ENCODE results near the gene MTCH2. TPM values are rescaled to one million over a fixed set of nuclear protein-coding genes. Genes with fewer than 3 reads are reported as not detected.
"Not testable (repeated sequence)": the region's sequence is repeated elsewhere in the genome, so short reads cannot be mapped to it uniquely, and the experiment has no call there.

The MTCH2 gene
- total RNA-seq, 1 donor from 2014 or later: 128 TPM

GRCh38 chr11:47661245-47661644 lies 18.9 kb upstream of the MTCH2 start:
- intact Hi-C loops (cut with micrococcal nuclease): loop anchor here (5.0 to 10.0 kb wide), 2 partner anchors 139 to 344 kb away; no protein-coding TSS in a partner anchor

DNA sequence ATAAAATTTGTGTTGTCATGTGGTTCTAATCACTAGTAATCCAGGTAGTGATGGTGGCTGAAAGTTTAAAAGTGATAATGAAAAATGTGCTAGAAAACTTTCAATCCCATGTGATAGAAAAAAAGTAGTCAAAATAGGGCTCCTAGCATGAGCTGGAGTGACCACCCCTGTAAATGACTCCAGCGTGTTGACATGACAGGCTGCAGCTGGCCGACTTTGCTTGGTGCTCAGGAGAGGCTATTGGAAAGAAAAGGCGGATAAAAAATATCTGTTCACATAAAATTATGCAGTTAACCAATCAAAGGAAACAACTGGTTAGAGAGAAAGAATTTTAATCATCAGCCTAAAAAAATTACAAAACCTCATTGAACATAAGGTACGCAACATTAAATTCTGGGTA lies 16.9 kb upstream of the MTCH2 start:
- Mint-ChIP-seq H3K4me3 (no peak overlapping the region), H3K4me1 (peaks cover 4% of the 10 kb centered on the region), H3K27ac (no peak overlapping the region), H3K36me3 (ENCODE audit: low read depth) (no peaks in the 10 kb centered on the region), H3K9me3 (no peaks in the 10 kb centered on the region), H3K27me3 (peaks cover 11% of the 10 kb centered on the region)
- intact Hi-C loops (cut with micrococcal nuclease): no loop called here
- DNase-seq: no peak

More at GRCh38 chr11:47661245-47661644, 18.9 kb upstream of the MTCH2 start:
- Mint-ChIP-seq H3K4me1 (peaks cover 4% of the 10 kb centered on the region), H3K27ac (no peak overlapping the region), H3K9me3 (no peaks in the 10 kb centered on the region), H3K4me3 (no peak overlapping the region), H3K36me3 (ENCODE audit: low read depth) (no peaks in the 10 kb centered on the region), H3K27me3 (peaks cover 5% of the 10 kb centered on the region)
- DNase-seq: no peak

GRCh38 chr11:47656260-47656885 lies 14.0 kb upstream of the MTCH2 start:
- Mint-ChIP-seq H3K4me3 (no peak overlapping the region), H3K36me3 (ENCODE audit: low read depth) (no peaks in the 10 kb centered on the region), H3K27me3 (peaks cover 11% of the 10 kb centered on the region), H3K9me3 (peaks cover 14% of the 10 kb centered on the region), H3K4me1 (no peaks in the 10 kb centered on the region), H3K27ac (no peak overlapping the region)
- intact Hi-C loops (cut with micrococcal nuclease): no loop called here
- no peak for DNase-seq

DNA sequence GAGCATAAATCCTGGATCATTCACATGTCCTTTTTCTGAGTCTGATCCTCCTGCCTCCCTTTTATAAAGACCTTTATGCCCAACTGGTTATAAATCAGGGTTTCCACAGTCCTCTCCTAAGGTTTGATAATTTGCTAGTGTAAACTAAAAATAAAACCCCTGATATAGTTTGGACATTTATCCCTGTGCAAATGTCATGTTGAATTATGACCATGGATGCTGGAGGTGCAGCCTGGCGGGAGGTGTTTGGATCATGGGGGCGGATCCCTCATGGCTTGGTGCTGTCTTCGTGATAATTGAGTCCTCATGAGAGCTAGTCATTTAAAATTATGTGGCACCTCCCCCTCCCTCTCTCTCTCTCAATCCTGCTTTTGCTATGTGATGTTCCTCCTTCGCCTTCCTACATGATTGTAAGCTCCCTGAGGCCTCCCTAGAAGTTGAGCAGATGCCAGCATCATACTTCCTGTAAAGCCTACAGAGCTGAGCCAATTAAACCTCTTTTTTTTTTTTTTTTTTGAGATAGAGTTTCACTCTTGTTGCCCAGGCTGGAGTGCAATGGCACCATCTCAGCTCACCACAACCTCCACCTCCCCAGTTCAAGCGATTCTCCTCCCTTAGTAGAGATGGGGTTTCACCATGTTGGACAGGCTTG lies 9.6 kb upstream of the MTCH2 start:
- Mint-ChIP-seq H3K4me3 (no peak overlapping the region), H3K9me3 (peaks cover 15% of the 10 kb centered on the region), H3K4me1 (no peaks in the 10 kb centered on the region), H3K27ac (no peak overlapping the region), H3K27me3 (peaks cover 10% of the 10 kb centered on the region), H3K36me3 (ENCODE audit: low read depth) (no peaks in the 10 kb centered on the region)
- intact Hi-C loops (cut with micrococcal nuclease): no loop called here
- no peak for DNase-seq

DNA sequence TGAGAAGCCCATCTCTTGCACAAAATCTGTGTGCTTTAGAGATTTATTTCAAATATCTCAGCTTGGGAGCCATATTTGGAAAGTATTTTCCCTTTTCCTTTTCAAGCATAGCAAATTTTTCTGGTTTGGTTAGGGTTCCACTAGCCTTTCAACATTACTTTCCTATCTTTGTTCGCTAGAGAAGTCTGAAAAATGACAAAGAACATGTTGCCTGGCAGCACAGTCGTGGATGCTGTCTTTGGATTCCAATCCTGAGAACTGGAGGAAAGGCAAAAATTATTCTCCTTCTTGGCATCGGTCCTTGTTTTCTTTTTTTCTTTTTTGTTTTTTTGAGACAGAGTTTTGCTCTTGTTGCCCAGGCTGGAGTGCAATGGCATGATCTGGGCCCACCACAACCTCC lies 6.9 kb upstream of the MTCH2 start:
- Mint-ChIP-seq H3K27me3 (no peaks in the 10 kb centered on the region), H3K9me3 (peaks cover 15% of the 10 kb centered on the region), H3K4me1 (no peaks in the 10 kb centered on the region), H3K36me3 (ENCODE audit: low read depth) (no peaks in the 10 kb centered on the region), H3K27ac (no peak overlapping the region), H3K4me3 (no peak overlapping the region)
- intact Hi-C loops (cut with micrococcal nuclease): no loop called here
- DNase-seq: no peak

DNA sequence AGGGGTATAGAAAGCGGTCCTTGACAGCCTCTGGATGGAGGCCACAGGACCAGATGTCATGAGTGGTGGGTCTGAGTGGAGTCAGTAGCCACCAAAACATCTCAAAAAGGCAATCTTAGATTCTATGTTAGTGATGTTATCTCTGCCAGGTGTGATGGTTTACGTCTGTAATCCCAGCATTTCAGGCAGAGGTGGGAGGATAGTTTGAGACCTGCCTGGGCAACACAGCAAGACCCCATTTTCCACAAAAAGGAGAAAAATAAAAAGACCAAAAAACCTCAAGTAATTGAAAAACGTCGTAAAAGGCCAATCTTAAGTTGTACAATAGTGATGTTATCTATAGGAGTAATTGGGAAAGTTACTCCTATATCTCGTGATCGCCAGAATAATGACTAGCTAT lies 3.7 kb upstream of the MTCH2 start:
- DNase-seq: no peak
- Mint-ChIP-seq H3K27ac (no peak overlapping the region), H3K9me3 (no peaks in the 10 kb centered on the region), H3K27me3 (no peaks in the 10 kb centered on the region), H3K4me3 (no peak overlapping the region), H3K4me1 (peaks cover 14% of the 10 kb centered on the region), H3K36me3 (ENCODE audit: low read depth) (peaks cover 7% of the 10 kb centered on the region)
- intact Hi-C loops (cut with micrococcal nuclease): no loop called here

- Mint-ChIP-seq H3K9me3 (no peaks in the 10 kb centered on the region), H3K4me3 (no peak overlapping the region), H3K4me1 (peaks cover 15% of the 10 kb centered on the region), H3K27me3 (no peaks in the 10 kb centered on the region), H3K27ac (no peak overlapping the region), H3K36me3 (ENCODE audit: low read depth) (peaks cover 9% of the 10 kb centered on the region)
- no peak for DNase-seq
- intact Hi-C loops (cut with micrococcal nuclease): no loop called here
Observed at GRCh38 chr11:47645500-47645899, 3.1 kb upstream of the MTCH2 start.

DNA sequence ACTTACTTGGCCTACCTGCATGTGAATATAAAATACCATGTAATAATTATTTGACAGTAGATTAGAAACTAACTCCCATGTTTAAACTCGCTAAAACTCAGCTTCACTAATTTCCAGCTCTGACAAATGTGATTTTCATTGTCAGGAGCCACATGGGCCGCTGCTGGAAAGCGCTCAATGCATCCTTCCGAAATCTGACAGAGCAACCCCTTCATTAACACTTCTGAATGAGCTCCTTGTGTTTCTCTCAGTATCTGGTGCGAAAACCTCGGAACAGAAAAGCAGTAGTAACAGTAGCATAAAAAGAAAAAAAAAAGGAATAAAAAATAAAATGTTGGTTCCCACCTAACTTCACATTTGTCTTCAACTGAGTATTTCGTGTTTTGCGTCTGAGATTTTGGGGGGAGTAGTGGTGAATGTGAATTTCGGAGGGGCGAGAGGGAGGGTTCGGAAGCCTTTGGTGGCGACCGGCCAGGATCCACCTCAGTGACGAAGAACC lies 710 bp downstream of the MTCH2 start:
- H3K27ac Mint-ChIP-seq: peak overlapping the region; percentile 98
- intact Hi-C loops (cut with micrococcal nuclease): loop anchor here (1.0 to 5.0 kb wide), 6 partner anchors 22 to 211 kb away; partner anchors contain the start of genes AGBL2, CELF1, FNBP4 and KBTBD4
- H3K4me3 Mint-ChIP-seq: peak overlapping the region; percentile 98
- peaks cover 27% of the 10 kb centered on the region for H3K36me3 Mint-ChIP-seq (ENCODE audit: low read depth)
- no peak for DNase-seq
- peaks cover 15% of the 10 kb centered on the region for H3K4me1 Mint-ChIP-seq
- H3K9me3 Mint-ChIP-seq: no peaks in the 10 kb centered on the region
- no peaks in the 10 kb centered on the region for H3K27me3 Mint-ChIP-seq

DNA sequence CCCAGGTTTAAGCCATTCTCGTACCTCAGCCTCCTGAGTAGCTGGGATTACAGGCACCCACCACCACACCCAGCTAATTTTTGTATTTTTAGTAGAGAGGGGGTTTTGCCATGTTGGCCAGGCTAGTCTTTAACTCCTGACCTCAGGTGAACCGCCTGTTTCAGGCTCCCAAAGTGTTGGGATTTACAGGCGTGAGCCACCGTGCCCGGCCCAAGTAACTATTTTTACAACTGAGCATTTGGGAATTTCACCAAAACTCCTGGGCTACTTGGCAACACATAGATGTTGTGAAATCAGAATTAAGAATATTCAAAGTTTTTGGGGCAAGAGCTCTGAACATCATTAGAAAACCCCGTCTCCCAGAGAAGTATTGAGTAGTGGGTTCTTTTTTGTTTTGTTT lies 1.9 kb downstream of the MTCH2 start:
- H3K27me3 Mint-ChIP-seq, DNase-seq, H3K27ac Mint-ChIP-seq, H3K9me3 Mint-ChIP-seq: not testable (repeated sequence)
- intact Hi-C loops (cut with micrococcal nuclease): loop anchor here (5.0 kb wide), 1 partner anchor 212 kb away; no protein-coding TSS in a partner anchor
- H3K4me3 Mint-ChIP-seq: peak overlapping the region; percentile 98
- H3K36me3 Mint-ChIP-seq (ENCODE audit: low read depth): peaks cover 29% of the 10 kb centered on the region
- peaks cover 15% of the 10 kb centered on the region for H3K4me1 Mint-ChIP-seq

- H3K9me3 Mint-ChIP-seq: not testable (repeated sequence)
Observed at GRCh38 chr11:47636331-47636730, 6.0 kb downstream of the MTCH2 start.

DNA sequence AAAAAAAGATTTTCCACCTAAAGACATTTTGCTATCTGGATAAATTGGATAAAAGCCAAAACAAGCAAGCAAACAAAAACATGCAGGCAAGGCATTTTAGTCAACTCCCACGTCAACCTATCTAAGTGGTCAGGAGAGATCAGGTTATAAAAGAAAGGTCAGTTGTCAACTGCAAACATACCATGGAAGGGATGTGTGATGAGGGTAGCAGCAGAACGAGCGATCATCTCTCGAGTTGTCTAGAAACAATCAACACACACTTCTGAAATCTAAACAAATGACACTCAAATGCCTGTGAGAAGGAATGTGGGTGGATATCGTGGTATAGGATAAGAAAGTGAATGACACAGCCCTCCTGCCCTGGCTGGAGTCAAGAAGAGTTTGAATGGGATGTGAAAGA lies 10.9 kb downstream of the MTCH2 start:
- no peaks in the 10 kb centered on the region for H3K9me3 Mint-ChIP-seq
- peaks cover 53% of the 10 kb centered on the region for H3K36me3 Mint-ChIP-seq (ENCODE audit: low read depth)
- no peak overlapping the region for H3K4me3 Mint-ChIP-seq
- H3K4me1 Mint-ChIP-seq: no peaks in the 10 kb centered on the region
- intact Hi-C loops (cut with micrococcal nuclease): no loop called here
- H3K27me3 Mint-ChIP-seq: no peaks in the 10 kb centered on the region
- peak overlapping the region; percentile 23 for H3K27ac Mint-ChIP-seq
- DNase-seq: no peak

More at GRCh38 chr11:47636331-47636730, 6.0 kb downstream of the MTCH2 start:
- H3K27me3 Mint-ChIP-seq; intact Hi-C loops (cut with micrococcal nuclease); H3K27ac Mint-ChIP-seq; DNase-seq; H3K4me3 Mint-ChIP-seq; H3K4me1 Mint-ChIP-seq: not testable (repeated sequence)
- H3K36me3 Mint-ChIP-seq (ENCODE audit: low read depth): peaks cover 45% of the 10 kb centered on the region

DNA sequence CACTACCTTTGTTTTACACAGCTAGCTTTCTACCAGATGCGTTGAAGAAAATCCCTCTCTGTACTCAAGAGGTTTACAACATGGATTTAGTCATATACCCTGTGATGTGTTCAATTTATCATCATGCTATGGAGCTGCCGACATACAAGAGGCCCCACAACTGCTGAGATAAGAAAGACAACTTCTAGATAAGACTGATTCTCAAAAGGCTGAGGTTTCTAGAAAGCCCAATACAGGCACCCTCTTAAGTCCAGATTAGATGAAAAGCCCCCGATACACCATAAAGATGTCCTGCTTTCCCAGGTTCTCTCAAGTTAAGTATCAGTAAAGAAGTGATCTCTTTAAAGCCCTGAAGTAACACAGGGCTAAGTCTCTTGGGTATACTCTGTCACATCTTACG lies 14.3 kb downstream of the MTCH2 start:
- DNase-seq: no peak
- no peaks in the 10 kb centered on the region for H3K9me3 Mint-ChIP-seq
- H3K4me1 Mint-ChIP-seq: peaks cover 3% of the 10 kb centered on the region
- H3K27ac Mint-ChIP-seq: no peak overlapping the region
- H3K4me3 Mint-ChIP-seq: no peak overlapping the region
- peaks cover 55% of the 10 kb centered on the region for H3K36me3 Mint-ChIP-seq (ENCODE audit: low read depth)
- intact Hi-C loops (cut with micrococcal nuclease): no loop called here
- no peaks in the 10 kb centered on the region for H3K27me3 Mint-ChIP-seq

GRCh38 chr11:47626234-47626633 lies 16.1 kb downstream of the MTCH2 start:
- H3K9me3 Mint-ChIP-seq: no peaks in the 10 kb centered on the region
- H3K36me3 Mint-ChIP-seq (ENCODE audit: low read depth): peaks cover 53% of the 10 kb centered on the region
- peaks cover 3% of the 10 kb centered on the region for H3K4me1 Mint-ChIP-seq
- no peaks in the 10 kb centered on the region for H3K27me3 Mint-ChIP-seq
- H3K4me3 Mint-ChIP-seq: no peak overlapping the region
- no peak overlapping the region for H3K27ac Mint-ChIP-seq
- DNase-seq: no peak
- intact Hi-C loops (cut with micrococcal nuclease): no loop called here

- H3K27me3 Mint-ChIP-seq: no peaks in the 10 kb centered on the region
- H3K36me3 Mint-ChIP-seq (ENCODE audit: low read depth): peaks cover 39% of the 10 kb centered on the region
- H3K27ac Mint-ChIP-seq: no peak overlapping the region
- no peak overlapping the region for H3K4me3 Mint-ChIP-seq
- peaks cover 3% of the 10 kb centered on the region for H3K4me1 Mint-ChIP-seq
- H3K9me3 Mint-ChIP-seq: no peaks in the 10 kb centered on the region
- DNase-seq: no peak
- intact Hi-C loops (cut with micrococcal nuclease): no loop called here
Observed at GRCh38 chr11:47620836-47621378, 21.5 kb downstream of the MTCH2 start.

Measured in activated CD4-positive, alpha-beta T cell treated with anti-CD3 and anti-CD28 coated beads, Interleukin-2, amount 10 ng/mL, durations not matched to agents 24 days and 14 days (primary cell).